ENCODE data around the gene CDC20. TPM values are rescaled to one million over a fixed set of nuclear protein-coding genes. Genes with fewer than 3 reads are reported as not detected.

CDC20 gene
- total and polyA plus RNA-seq, 2 experiments from 2014 or later = 207 to 252 TPM

DNA sequence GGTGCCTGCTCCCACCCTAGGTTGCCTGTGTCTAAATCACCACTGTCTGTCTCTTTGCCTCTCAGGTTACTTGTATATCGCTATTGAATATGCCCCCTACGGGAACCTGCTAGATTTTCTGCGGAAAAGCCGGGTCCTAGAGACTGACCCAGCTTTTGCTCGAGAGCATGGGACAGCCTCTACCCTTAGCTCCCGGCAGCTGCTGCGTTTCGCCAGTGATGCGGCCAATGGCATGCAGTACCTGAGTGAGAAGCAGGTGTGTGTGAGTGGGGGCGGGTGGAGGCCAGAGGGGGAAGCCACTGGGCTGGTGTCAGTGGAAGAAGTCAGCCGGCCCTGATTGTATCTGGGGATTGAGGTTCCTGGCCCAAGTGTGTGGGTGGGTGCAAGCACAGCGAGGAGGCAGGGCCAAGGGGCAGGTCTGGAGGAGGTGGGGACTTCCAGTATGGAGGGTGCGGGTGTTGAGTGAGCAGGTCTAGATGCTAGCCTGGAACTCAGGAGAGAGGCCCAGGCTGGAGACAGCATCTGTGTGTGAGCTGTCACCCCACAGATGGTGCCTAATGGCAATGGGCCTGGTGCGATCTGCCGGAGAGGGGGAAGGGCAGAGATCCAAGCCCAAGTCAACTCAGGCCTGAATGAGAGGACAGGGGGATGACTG, 40.8 kb upstream of the CDC20 start:
- H3K9me3 Mint-ChIP-seq = no peaks in the 10 kb centered on the region
- H3K4me2 ChIP-seq = no peak overlapping the region
- DNase-seq (ENCODE audit: low spot score) (no peak), ATAC-seq (peak; percentile 62)
- H3K27ac Mint-ChIP-seq = 0 out of 2 replicates have a peak overlapping the region, but pooled peaks have one; percentile 45
- no peaks in the 10 kb centered on the region for H3F3A ChIP-seq (replicated peaks; ENCODE audit: low read depth)
- no peak overlapping the region for H2AFZ ChIP-seq
- no peaks in the 10 kb centered on the region for H3K79me2 ChIP-seq (replicated peaks; ENCODE audit: insufficient read depth)
- H3K4me3 ChIP-seq = no peak overlapping the region
- peaks cover 7% of the 10 kb centered on the region; the same call in 2 of the 3 replicates for H3K4me1 Mint-ChIP-seq
- H3K4me1 ChIP-seq (ENCODE audit: insufficient read depth) = no peaks in the 10 kb centered on the region
- no peaks in the 10 kb centered on the region for H4K20me1 ChIP-seq (replicated peaks; ENCODE audit: insufficient read depth)
- no peak overlapping the region for H3K4me3 Mint-ChIP-seq
- no peaks in the 10 kb centered on the region for H3K36me3 ChIP-seq (ENCODE audit: insufficient read depth)
- H3K36me3 Mint-ChIP-seq (ENCODE audit: low read depth) = no peaks in the 10 kb centered on the region
- H3K27me3 ChIP-seq (ENCODE audit: insufficient read depth) = no peaks in the 10 kb centered on the region
- H3K27ac ChIP-seq (ENCODE audit: low read depth) = no peak overlapping the region
- no peak for TF ChIP-seq NANOG (IDR thresholded peaks at IDR 0.05; ENCODE audit: borderline replicate concordance)
- TF ChIP-seq, protein P1, sequence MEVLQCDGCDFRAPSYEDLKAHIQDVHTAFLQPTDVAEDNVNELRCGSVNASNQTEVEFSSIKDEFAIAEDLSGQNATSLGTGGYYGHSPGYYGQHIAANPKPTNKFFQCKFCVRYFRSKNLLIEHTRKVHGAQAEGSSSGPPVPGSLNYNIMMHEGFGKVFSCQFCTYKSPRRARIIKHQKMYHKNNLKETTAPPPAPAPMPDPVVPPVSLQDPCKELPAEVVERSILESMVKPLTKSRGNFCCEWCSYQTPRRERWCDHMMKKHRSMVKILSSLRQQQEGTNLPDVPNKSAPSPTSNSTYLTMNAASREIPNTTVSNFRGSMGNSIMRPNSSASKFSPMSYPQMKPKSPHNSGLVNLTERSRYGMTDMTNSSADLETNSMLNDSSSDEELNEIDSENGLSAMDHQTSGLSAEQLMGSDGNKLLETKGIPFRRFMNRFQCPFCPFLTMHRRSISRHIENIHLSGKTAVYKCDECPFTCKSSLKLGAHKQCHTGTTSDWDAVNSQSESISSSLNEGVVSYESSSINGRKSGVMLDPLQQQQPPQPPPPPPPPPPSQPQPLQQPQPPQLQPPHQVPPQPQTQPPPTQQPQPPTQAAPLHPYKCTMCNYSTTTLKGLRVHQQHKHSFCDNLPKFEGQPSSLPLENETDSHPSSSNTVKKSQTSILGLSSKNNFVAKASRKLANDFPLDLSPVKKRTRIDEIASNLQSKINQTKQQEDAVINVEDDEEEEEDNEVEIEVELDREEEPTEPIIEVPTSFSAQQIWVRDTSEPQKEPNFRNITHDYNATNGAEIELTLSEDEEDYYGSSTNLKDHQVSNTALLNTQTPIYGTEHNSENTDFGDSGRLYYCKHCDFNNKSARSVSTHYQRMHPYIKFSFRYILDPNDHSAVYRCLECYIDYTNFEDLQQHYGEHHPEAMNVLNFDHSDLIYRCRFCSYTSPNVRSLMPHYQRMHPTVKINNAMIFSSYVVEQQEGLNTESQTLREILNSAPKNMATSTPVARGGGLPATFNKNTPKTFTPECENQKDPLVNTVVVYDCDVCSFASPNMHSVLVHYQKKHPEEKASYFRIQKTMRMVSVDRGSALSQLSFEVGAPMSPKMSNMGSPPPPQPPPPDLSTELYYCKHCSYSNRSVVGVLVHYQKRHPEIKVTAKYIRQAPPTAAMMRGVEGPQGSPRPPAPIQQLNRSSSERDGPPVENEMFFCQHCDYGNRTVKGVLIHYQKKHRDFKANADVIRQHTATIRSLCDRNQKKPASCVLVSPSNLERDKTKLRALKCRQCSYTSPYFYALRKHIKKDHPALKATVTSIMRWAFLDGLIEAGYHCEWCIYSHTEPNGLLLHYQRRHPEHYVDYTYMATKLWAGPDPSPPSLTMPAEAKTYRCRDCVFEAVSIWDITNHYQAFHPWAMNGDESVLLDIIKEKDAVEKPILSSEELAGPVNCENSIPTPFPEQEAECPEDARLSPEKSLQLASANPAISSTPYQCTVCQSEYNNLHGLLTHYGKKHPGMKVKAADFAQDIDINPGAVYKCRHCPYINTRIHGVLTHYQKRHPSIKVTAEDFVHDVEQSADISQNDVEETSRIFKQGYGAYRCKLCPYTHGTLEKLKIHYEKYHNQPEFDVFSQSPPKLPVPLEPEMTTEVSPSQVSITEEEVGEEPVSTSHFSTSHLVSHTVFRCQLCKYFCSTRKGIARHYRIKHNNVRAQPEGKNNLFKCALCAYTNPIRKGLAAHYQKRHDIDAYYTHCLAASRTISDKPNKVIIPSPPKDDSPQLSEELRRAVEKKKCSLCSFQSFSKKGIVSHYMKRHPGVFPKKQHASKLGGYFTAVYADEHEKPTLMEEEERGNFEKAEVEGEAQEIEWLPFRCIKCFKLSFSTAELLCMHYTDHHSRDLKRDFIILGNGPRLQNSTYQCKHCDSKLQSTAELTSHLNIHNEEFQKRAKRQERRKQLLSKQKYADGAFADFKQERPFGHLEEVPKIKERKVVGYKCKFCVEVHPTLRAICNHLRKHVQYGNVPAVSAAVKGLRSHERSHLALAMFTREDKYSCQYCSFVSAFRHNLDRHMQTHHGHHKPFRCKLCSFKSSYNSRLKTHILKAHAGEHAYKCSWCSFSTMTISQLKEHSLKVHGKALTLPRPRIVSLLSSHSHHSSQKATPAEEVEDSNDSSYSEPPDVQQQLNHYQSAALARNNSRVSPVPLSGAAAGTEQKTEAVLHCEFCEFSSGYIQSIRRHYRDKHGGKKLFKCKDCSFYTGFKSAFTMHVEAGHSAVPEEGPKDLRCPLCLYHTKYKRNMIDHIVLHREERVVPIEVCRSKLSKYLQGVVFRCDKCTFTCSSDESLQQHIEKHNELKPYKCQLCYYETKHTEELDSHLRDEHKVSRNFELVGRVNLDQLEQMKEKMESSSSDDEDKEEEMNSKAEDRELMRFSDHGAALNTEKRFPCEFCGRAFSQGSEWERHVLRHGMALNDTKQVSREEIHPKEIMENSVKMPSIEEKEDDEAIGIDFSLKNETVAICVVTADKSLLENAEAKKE (CRISPR knock-in tag; IDR thresholded peaks at IDR 0.05) = no peak
- TF ChIP-seq ZNF114 (CRISPR knock-in tag; IDR thresholded peaks at IDR 0.05) = no peak
- TF ChIP-seq EZH2phosphoT487 (IDR thresholded peaks at IDR 0.05; ENCODE audit: unreplicated experiment) = no peak
- TF ChIP-seq, protein P2, sequence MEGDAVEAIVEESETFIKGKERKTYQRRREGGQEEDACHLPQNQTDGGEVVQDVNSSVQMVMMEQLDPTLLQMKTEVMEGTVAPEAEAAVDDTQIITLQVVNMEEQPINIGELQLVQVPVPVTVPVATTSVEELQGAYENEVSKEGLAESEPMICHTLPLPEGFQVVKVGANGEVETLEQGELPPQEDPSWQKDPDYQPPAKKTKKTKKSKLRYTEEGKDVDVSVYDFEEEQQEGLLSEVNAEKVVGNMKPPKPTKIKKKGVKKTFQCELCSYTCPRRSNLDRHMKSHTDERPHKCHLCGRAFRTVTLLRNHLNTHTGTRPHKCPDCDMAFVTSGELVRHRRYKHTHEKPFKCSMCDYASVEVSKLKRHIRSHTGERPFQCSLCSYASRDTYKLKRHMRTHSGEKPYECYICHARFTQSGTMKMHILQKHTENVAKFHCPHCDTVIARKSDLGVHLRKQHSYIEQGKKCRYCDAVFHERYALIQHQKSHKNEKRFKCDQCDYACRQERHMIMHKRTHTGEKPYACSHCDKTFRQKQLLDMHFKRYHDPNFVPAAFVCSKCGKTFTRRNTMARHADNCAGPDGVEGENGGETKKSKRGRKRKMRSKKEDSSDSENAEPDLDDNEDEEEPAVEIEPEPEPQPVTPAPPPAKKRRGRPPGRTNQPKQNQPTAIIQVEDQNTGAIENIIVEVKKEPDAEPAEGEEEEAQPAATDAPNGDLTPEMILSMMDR (conservative IDR thresholded peaks at IDR 0.05; ENCODE audit: low read depth in 2 of 2) = no peak
- TF ChIP-seq POLR2AphosphoS5 (IDR thresholded peaks at IDR 0.05; ENCODE audit: low read depth) = no peak
- TF ChIP-seq, protein P3, sequence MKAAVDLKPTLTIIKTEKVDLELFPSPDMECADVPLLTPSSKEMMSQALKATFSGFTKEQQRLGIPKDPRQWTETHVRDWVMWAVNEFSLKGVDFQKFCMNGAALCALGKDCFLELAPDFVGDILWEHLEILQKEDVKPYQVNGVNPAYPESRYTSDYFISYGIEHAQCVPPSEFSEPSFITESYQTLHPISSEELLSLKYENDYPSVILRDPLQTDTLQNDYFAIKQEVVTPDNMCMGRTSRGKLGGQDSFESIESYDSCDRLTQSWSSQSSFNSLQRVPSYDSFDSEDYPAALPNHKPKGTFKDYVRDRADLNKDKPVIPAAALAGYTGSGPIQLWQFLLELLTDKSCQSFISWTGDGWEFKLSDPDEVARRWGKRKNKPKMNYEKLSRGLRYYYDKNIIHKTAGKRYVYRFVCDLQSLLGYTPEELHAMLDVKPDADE (IDR thresholded peaks at IDR 0.05) = no peak
- no peak for TF ChIP-seq ZNF331 (CRISPR knock-in tag; IDR thresholded peaks at IDR 0.05; ENCODE audit: low read depth)
- TF ChIP-seq, protein P4, sequence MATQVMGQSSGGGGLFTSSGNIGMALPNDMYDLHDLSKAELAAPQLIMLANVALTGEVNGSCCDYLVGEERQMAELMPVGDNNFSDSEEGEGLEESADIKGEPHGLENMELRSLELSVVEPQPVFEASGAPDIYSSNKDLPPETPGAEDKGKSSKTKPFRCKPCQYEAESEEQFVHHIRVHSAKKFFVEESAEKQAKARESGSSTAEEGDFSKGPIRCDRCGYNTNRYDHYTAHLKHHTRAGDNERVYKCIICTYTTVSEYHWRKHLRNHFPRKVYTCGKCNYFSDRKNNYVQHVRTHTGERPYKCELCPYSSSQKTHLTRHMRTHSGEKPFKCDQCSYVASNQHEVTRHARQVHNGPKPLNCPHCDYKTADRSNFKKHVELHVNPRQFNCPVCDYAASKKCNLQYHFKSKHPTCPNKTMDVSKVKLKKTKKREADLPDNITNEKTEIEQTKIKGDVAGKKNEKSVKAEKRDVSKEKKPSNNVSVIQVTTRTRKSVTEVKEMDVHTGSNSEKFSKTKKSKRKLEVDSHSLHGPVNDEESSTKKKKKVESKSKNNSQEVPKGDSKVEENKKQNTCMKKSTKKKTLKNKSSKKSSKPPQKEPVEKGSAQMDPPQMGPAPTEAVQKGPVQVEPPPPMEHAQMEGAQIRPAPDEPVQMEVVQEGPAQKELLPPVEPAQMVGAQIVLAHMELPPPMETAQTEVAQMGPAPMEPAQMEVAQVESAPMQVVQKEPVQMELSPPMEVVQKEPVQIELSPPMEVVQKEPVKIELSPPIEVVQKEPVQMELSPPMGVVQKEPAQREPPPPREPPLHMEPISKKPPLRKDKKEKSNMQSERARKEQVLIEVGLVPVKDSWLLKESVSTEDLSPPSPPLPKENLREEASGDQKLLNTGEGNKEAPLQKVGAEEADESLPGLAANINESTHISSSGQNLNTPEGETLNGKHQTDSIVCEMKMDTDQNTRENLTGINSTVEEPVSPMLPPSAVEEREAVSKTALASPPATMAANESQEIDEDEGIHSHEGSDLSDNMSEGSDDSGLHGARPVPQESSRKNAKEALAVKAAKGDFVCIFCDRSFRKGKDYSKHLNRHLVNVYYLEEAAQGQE (IDR thresholded peaks at IDR 0.05; ENCODE audit: unreplicated experiment) = no peak
- TF ChIP-seq JUNB (IDR thresholded peaks at IDR 0.05; ENCODE audit: unreplicated experiment) = no peak
- TF ChIP-seq EZH2 (IDR thresholded peaks at IDR 0.05; ENCODE audit: low read depth, unreplicated experiment) = no peak
- no peak for TF ChIP-seq CREB1 (CRISPR knock-in tag; IDR thresholded peaks at IDR 0.05; ENCODE audit: low read depth)
- H3K9me2 ChIP-seq (ENCODE audit: insufficient read depth) = no peaks in the 10 kb centered on the region
- H3K27me3 Mint-ChIP-seq (ENCODE audit: insufficient read depth, low read depth, poor library complexity) = peaks cover 12% of the 10 kb centered on the region

Data from GM23338 (cell line).